GM19043 (cell line): ENCODE data around the gene MAGI2.

ENCODE experiments used
- ATAC-seq: cut with Tn5 transposase; IDR thresholded peaks from one replicate; pipeline ENCODE4 v1.9.1; 2021; ENCODE audit warnings: low read depth; ENCODE audit not compliant: unreplicated experiment

The MAGI2 gene

DNA sequence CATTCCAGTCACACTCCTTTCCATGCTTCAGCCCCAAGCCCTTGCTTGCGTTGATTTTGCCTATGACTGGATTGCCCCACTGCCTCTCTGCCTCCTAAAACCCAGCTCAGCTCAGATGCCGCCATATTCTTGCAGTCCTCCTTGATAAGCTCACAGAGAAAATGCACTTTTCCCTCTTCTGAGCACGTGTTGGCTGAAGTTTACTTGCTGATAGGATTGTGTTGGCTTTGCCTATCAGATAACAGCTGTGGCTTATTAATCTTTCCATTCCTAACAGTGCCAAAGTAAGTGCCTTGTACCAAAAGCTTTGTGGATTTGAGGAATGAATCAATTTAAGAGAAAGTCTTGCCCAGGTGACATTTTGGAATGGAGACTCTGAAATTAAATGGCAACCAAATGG lies 1405.7 kb downstream of the MAGI2 start:
- ATAC-seq, result no peak

DNA sequence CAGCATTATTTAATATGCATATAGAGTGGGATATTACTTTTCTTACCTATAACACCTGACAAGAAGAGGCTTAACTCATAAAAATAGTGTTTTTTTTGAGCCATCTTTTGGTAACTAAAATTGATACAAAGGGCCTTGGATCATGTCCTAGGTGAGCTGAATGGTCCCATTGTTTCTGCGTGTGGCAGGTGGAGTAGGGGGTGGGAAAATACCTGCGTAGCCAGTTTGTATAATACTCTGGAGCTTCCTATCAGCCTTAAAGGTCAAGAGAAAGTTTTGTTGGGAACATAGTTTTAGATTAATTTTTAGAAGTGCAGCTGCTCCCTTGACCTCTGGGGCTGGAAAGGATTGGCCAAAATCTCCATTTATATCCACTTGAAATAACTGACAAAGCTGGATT lies 1410.3 kb downstream of the MAGI2 start:
- no peak for ATAC-seq

DNA sequence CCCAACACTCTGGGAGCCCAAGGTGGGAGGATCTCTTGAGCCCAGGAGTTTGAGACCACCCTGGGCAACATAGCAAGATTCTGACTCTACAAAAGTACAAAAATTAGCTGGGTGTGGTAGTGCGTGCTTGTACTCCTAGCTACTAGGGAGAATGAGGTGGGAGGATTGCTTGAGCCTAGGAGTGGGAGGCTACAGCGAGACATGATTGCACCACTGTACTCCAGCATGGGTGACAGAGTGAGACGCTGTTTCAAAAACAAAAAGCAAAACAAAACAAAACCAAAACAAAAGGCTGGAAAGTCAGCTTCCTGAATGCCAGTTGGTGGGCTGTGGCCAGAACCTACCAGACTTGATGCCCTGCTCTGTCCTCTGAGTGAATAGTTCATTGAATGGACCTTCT lies 1412.0 kb downstream of the MAGI2 start:
- ATAC-seq, result no peak

DNA sequence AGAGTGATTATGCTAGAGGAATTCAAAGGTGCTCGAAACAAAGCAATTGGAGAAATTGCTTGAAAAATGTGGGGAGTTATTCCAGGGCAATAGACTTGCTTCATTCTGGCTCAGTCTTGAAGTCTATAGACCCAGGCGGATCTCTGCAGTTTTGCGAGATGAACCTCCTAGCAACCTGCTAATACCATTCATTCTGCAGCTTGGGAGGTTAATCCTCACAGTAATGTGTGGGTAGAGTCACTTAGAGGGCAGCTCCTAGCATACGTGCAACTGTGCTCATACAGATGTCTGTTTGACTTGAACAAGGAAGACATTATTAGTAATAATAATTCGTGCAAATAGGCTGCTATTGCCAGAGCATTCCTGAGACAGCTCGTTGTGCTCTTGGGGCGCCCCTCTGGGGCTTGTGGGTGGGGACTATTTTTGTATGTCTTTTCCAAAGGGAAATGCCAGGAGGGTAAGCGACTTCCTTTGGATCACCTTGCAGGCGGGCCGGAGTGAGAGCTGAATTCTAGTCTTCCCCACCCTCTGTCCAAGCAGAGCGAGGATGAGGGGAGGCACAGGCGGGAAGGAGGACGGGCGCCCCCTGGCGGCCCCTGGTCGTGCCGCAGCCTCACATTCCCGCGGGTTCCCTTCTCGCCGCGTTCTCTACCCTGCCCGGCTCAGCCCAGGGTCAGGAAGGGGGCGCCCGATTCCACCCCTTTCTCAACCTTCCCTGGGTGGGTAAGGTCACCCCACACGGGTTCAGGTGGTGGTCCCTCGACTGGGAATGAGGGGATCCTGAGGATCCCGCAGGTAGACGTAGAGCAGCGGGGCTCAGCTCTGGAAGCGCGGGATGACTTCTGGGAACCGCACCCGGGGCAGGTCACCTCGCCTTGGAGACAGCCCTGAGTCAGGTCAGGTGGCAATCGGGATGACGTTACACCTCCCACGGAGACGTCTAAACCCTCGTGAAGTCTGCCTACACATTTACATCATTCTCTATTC lies 1413.4 kb downstream of the MAGI2 start:
- peak; percentile 85 for ATAC-seq

DNA sequence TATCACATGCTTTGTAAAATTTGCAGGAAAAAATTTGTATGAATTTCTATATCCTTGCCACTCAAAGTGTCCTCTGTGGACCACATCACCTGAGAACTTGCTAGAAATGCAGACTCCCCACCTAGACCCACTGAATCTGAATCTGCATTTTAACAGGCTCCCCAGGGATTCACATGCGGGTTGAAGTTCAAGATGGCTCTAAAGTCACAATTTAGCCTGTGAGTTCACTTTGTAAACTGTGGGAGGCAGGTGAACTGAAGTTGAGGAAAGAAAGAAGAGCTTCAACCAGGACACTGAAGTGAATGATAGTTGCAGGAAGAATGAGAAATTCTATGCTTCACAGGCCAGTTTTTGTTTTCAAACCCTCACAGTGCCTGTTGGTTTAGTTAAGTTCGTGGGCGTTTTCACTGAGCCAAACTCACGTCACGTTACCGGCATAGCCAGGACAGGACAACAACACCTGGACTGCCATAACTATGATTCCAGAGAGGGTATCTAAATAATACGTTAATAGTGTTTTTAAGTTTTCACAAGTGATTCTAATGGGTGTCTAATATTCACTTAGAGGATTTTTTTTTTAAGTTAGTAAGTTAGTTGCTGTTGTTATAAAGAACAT lies 1414.9 kb downstream of the MAGI2 start:
- ATAC-seq, result no peak

DNA sequence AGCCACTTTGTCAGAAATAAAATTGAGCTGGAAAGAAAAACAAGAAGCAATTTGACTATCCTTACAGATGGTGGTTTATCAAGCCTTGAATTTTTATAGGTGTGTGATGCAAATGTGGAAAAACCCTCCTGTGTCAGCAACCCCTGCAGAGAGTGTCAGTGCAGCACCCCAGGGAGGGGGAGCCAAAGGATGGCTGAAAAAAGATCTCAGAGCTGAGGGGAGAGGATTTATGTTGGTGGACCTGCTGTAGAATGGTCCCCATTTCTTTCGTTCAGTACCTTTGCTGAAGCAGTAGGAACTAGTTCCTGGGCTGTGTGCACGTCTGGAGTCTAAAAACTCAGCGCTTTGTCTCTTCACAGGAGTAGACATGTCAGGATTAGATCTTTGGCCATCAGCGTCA lies 1415.9 kb downstream of the MAGI2 start:
- ATAC-seq, result no peak

DNA sequence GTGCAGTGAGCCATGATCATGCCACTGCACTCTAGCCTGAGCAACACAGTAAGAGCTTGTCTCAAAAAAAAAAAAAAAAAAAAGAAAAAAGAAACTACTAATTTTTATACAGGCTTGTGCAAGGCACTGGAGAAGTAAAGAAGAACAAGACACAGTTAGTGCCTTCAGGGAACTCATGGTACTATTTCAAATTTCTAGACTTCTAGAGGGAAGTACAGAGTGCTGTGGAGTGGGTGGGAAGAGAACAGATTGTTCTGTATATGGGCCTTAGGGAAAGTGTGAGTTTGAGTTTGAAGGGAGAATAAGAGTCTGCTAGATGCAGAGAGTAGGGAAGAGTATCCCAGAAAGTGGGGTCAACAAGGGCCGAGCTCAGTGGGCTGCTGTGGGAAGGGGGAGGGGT lies 1420.1 kb downstream of the MAGI2 start:
- no peak for ATAC-seq

DNA sequence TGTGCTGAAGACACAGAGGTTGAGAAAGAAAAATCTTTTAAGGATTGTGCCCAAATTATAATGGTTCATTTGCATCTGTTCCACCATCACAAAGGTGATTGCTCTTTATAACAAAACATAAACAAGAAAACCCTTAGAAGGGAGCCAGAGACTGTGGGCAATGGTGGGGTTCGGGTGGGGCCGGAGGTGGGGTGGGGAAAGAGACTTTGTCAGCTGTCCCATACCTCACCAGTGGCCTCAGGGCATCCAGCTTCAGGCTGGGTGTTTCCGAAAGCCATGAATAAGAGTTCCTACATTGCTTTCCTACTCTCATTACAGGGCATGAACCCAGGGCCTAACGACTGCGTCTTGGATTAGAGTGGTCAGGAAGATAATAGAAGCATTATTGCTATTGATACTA lies 1427.0 kb downstream of the MAGI2 start:
- ATAC-seq, result no peak

DNA sequence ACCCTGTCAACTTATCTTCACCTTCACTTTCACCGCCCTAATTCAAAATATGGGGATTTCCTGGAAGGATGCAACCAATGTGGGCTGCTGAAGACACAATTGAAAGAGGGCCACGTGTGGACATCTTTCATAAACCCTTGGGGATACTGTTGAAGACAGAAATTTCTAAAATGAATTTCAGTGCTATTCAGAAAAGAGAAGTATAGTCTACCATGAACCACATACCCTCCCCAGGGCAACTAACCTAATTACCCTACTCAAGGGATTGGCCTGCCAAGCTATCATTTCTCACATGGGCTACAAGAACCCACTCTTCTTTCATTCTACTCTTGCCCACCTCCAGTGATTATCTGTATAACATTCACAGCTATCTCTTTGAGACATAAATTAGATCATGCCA lies 1428.9 kb downstream of the MAGI2 start:
- no peak for ATAC-seq

DNA sequence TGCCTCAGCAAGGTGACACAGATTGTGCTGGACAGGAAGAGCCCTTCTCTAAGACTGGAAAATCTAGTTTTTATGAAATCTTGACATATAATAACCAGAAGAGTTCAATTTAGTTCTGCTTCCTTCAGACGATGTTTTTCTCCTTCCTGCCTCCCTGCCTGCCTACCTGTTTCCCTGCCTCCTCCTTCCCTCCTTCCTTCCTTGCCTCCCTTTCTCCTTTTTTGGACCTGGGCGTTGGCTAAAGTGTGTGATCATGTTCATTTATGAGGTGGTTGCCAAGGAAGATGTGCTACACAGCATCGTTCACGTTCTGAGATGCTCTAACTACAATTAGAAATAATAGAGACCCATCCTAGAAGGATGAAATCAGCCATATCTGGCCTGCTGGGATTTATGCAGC lies 1430.3 kb downstream of the MAGI2 start:
- no peak for ATAC-seq

DNA sequence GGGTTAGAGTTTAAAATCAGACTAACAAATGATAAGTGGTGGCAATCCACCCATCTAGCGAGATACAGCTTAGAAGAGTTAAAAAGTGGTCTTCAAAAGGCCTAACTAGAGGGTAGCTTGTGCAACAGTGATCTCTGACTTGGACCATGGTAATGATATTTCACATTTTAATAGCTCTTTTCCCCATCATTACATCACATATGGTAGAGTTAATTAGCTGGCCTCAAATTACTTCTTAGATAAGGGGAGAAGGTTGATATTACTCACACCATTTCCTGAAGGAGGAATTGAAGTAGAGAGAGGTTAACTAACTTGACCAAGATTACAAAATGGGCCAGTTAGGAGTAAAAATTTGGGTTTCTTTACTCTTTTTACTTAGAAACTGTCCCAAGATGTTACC lies 1431.3 kb downstream of the MAGI2 start:
- no peak for ATAC-seq

DNA sequence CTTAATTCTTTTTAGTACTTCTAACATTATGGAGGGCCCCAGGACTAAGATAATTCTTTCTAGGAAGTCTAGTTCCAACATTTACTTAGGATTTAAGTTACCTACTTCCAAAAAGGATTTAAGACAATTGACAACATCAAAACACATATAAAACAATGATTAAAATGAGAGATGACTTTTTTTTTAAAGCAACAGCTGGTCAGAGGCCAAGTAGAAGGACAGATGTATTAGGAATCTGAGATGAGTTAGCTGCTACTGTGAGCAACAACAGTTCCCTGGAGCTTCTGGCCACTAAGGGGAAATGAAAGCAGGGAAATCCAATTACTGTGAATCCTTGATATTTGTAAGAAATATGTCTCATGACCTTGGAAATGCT lies 1432.6 kb downstream of the MAGI2 start:
- no peak for ATAC-seq

DNA sequence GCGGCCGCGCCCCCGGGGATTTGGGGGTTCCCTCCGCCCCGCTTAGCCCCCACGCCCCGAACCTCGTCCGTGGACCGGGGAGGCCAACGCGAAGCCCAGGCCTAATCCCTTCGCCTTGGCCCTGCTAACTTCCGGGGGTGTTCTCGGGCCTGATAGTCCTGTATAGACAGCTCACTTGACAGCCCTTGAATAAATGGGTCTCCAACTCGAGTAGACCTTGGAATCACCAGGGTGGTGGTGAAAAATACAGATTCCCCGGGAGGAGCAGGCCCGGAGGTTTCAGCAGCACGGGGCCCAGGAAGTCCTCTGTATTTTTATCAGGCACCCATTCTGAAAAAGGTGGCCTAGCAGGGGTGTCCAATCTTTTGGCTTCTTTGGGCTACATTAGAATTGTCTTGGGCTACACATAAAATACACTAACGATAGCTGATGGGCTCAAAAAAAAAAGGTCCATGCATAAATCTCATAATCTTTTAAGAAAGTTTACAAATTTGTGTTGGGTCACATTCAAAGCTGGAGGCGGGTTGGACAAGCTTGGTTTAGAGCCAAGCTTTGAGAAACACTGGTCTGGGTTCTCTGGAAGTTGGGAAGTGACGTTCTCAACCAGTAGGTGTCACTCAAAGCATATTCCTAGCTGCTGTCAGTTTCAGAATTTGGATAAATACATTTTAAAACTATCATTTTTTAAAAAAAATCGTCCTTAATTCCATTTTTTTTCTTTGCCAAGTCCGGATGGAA lies 1433.2 kb downstream of the MAGI2 start:
- ATAC-seq, result peak; percentile 42

DNA sequence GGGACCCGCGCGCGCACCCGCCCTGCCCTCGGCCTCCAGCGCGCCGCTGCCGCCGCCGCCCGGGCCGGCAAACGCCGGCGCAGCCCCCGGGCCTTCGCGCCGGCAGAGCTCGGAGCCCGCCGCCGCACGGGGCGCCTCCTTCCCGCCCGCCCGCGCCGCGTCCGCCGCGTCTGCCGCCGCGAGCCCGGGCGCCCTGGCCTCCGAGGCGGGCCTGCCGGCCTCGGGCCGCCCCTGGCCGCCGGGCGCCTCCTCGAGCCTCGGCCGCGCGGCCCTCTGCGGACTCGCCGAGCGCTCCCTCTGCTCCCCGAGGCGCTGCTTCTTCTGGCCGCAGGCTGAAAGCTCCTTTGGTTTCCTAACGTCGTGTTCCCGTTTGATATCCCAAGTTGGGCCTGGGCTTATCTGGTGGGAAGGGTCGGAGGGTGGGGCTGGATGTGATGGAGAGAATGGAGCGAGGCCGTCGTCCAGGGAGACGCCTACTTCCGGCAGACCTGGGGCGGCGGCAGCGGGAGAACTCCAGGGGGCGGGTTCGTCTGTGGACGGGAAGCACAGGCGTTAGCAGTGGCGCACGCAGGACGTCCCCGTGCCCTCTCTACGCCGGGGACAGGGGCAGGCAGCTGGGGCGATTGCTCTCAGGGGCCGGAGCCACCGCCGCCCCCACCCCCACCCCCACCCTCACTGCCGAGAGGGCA lies 1433.9 kb downstream of the MAGI2 start:
- peak; percentile 65 for ATAC-seq

DNA sequence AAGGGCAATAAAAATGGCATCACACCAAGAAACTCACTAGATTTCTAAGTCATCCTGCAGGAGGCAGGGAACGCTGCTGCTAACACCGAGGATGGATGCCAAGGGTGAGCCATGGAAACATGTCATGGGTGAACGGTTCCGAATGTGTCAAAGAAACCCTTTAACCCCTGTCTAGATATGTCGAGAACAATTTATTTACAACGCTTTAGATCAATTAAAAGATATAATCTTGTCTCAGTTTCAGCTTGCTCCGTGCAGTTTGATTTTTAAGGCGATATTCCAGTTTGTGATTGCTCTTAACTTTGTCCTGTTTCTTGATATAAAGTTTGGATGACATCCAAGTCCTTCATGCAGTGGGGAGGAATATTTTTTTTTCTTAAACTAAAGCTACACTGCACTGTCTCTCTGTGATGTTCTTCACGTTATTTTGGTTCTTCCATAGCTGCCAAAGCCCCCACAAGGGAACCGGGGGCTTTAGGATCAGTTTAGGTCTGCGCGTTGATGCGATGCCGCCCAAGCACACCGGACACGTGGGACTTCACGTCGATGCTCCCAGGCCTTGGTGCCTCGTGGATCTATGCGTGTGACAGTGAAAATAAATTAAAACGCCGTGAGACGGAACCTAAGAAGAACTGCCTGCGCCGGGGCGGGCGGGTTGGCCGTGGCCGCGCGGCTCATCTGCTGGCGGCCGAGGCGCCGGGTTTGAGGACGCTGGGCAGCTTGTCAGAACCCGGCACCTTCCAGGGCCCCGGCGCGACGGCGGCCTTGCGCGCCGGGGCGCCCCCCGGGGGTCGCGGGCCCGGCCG lies 1434.6 kb downstream of the MAGI2 start:
- ATAC-seq, result peak; percentile 21

DNA sequence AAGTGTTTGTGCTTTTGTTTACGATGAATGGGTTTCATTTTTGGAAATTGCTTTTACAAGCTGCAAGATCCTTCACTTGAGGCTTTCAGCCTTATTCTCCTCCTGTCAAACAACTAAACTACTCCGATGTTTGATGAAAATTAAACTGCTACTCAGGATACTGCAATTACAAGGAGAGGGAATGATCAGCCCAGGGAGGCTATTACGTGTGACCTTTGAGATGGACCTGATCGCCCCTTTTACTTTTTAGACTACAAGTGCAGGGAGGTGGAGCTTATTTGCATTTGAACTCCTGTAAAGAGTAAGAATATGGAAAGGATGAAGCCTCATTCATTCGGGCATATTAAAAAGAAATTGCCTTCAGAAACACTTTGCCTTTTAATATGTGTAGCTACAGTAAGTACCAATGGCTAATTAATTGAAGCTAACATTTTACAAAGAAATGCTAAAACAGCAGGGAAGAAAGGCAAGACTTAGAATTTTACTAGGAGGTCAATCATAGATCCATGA lies 1435.8 kb downstream of the MAGI2 start:
- no peak for ATAC-seq

DNA sequence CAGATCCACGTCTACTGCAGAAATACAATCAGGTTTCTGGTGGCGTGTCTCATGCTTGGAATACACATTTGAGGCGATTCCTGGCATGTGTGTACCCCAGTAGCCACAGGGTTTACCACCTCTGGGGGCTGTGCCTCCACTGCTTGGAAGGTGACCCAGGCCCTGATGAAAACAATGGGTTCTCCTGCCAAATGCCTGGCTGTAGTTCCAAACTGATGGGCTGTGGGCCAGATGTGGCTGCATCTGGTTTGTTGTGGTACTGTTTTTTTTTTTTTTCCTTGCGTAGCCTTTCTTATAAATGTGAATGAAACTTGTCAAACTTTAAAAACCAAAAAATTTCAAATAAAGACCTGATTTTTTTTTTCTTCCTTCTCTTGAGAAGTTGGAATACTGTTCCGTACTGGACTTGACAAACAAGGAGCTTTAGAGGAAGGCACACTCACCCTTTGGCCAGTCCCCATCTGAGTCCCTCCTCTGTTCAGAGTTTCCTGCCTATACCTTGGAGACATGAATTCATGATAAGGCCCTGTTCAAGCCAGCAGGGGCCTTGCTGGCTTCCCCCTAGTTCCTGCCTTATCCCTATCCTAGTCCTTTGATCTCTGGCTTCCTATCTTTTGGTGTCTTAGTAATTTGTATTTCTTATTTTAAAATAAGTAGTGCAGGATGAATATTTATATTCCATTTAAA lies 1437.8 kb downstream of the MAGI2 start:
- ATAC-seq, result no peak

DNA sequence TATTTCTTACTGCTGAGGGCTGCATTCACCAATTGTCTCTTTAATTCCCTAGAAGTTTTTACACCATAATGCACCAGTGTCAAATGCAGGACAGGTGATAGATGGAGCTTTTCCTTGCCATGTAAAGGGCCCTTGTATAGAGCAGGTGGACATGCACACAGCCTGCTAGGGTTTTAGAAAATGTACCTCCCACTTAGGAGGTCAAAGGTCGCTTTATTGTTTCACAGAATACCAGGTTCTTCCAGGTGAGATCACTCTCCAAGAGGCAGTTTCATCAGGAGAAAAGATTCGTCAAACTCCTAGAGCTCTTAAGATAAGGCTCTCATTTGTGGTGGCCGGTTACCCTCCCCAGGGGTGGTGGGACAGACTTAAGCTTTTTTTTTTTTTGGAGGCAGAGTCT lies 1439.1 kb downstream of the MAGI2 start:
- ATAC-seq, result no peak

DNA sequence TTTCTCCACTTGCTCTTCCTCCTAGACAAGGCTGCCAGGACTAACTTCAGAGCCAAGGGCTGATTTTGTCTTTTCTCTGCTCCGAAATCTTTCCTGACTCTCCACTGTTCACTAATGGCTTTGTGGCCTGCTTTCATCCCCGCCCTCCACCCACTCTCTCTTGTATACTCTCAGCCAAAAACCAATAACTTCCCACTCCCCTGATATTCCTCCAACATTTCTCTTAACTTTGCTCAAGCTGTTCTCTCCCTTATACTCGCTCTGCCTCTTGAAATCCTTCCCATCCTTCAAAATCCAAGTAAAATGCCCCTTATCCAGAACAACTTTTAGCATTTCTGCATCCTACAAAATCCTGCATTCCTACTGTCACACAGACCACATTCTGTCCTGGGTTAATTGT lies 1440.1 kb downstream of the MAGI2 start:
- no peak for ATAC-seq
